GM21390 (cell line): ENCODE data around the gene ETV2.
"Not testable (repeated sequence)": the region's sequence is repeated elsewhere in the genome, so short reads cannot be mapped to it uniquely, and the experiment has no call there.

Experiments used
- ATAC-seq: cut with Tn5 transposase; IDR thresholded peaks from one replicate; pipeline ENCODE4 v1.9.1; 2021; ENCODE audit not compliant: unreplicated experiment

ETV2 gene

DNA sequence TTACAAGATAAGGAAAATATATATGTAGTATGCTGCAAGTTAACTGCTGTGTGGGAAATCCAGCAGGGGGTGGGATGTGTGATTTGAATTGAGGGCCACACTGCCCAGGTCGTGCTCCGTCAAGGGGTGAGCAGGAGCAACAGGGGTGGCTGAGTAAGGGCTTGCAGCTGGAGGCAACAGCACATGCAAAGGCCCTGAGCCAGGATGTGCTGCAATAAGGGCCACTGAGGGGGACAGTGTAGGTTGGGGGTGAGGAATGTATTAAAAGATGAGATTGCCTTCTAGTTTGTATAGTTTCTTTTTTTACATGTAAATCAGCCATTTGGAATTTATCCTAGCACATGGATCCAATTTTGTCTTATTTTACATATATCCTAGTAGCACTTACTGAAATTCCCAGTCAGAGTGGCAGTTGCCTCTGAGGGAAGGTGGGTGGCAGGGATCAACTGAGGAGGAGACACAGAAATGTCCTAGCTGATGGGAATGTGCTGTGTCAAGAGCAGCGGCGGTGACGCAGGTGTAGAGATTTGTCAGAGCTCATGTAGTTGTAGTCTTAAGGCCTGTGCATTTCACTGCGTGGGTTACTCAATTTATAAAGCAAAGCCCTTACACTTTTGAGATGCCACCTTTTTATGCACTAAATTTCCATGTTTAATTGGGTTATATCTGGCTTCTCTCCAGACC, 18.1 kb upstream of the ETV2 start:
- no peak for ATAC-seq

DNA sequence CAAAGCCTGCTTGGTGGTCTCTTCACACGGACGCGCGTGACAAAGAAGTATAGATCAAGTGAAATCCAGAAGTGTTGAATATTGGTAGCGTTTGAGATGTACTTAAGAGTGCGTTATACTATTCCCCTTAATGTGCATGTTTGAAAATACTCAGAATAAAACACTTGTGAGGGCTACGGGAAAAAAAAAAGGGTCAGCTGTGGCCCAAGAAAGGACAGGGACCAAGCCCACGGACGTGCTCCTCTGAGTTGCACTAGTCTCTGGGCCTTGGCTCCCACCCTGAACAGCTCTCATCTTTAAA, 13.3 kb upstream of the ETV2 start:
- ATAC-seq = peak; percentile 31

DNA sequence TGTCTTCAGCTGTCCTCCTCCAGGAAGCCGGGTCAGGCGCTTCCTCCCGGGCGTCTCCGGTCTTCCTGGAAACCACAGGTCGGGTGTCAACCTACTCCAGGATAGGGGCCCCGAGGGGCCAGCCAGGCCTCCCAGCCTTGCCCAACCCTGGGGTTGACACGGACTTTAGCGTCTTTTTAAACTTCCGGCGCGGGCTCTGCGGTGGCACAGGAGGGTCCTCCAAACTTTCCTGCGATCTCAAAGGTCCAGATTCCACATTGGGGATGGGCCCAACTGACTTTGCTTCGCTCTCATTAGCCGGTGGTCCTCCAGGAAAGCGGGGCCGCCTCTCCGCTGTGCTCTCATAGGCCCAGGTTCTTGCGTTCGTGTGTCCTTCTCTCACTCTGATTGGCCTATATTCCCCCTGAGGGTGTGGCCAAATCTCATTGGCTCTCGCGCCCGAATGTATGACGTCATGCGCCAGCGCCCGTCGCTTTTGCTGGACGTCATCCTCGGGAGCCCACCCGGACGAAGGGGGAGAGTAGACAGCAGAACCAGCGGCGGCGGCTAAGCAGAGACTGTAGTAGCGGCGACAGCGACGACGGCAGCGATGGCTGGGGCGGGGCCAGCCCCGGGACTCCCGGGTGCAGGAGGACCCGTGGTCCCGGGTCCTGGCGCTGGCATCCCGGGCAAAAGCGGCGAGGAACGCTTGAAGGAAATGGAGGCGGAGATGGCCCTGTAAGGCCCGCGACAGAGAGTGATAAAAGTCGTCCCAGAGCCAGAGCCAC, 12.8 kb upstream of the ETV2 start, which contains the start of gene RBM42:
Gene RBM42 (plus strand): TSS at position 472 of the 767 bp plus-strand sequence. CDS start 118 bp downstream, at position 590.
- peak; percentile 93 for ATAC-seq

DNA sequence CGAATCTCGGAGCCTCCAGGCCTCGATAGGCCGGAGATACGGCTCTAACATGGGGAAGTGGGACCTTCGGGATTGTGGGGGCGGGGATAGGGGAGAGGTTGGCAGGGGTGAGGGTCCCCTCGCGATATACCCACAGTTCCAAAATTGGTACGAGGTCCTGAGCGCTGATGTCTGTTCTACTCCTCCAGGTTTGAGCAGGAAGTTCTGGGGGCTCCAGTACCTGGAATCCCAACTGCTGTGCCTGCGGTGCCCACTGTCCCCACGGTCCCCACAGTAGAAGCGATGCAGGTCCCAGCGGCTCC, 12.3 kb upstream of the ETV2 start:
- ATAC-seq = peak; percentile 2

DNA sequence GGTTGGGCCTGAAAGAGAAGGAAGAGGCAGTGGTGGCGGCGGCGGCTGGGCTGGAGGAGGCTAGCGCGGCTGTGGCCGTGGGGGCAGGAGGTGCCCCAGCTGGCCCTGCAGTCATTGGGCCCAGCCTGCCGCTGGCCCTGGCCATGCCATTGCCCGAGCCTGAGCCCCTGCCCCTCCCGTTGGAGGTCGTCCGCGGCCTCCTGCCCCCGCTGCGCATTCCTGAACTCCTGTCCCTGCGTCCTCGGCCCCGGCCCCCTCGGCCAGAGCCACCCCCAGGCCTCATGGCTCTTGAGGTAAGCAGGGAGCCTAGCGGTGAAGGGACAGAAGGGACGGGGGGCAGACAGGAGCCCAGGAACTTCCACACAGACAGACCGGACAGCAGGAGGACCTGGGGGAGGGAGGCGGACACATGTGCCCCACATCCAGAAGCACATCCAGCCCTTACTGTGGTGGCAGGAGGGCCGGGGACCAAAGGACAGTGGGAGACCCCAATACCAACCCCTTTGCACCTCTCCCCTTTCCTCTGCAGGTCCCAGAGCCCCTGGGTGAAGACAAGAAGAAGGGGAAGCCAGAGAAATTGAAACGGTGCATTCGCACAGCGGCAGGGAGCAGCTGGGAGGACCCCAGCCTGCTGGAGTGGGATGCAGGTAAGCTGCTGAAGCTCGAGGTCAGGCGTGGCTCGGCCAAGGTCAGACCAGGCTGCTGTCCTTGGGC, 7.7 kb upstream of the ETV2 start:
- no peak for ATAC-seq

DNA sequence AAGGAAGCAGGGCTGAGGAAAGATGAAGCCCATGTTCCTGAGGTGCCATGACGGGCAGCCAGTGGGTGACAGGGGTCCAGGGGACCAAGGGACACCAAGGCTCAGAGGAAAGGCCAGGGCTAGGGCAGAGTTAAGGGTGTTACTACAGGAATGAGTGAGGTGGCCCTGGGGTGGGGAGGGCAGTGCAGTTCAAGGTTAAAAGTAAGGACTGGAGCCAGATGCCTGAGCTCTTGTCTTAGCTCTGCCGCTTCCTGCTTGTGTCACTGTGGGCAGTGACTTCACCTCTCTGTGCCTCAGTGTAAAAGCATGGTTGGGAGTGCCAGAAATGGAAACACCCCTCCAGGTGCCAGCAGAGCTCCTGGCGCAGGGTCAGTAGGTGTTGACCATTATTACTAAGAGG, 4.9 kb upstream of the ETV2 start:
- ATAC-seq = no peak

DNA sequence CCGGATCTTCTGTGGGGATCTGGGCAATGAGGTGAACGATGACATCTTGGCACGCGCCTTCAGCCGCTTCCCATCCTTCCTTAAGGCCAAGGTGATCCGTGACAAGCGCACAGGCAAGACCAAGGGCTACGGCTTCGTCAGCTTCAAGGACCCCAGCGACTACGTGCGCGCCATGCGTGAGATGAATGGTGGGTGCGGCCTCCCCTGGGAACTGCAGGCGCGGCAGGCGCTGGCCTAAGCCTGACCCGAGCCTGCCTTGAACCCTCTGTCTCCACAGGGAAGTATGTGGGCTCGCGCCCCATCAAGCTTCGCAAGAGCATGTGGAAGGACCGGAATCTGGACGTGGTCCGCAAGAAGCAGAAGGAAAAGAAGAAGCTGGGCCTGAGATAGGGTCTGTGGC, 4.4 kb upstream of the ETV2 start:
- no peak for ATAC-seq

DNA sequence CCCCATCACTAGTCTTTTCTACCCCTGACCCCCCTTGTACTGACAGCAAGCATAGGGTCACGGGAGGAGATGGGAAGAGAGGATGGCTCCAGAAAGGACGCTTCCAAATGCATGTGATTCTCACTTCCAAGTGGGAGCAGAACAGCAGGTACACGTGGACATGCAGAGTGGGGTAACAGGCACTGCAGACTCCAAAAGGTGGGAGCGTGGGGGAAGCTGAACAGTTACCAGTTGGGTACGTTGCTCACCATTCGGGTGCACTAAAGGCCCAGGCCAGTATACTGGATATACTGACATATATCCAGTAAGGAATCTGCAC, 2.3 kb upstream of the ETV2 start:
- ATAC-seq = no peak

DNA sequence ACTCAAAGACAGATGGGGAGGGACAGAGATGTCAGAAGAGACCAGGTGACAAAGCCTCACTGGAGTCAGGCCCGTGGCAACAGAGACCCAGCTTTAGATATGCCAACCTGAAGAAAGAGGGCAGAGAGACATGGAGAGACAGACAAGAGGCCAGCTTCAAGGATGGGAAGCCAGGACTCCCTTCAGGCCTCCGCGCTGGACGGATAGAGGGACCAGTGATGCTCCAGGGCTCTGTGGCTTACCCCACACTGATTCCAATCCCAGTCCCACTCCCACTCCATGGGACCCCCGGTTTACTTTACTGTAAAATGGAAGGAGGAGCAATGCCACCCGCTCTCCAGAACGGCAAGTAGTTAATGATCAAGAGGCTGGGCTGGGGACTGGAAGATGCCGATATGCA, 1.7 kb upstream of the ETV2 start:
- ATAC-seq = no peak

DNA sequence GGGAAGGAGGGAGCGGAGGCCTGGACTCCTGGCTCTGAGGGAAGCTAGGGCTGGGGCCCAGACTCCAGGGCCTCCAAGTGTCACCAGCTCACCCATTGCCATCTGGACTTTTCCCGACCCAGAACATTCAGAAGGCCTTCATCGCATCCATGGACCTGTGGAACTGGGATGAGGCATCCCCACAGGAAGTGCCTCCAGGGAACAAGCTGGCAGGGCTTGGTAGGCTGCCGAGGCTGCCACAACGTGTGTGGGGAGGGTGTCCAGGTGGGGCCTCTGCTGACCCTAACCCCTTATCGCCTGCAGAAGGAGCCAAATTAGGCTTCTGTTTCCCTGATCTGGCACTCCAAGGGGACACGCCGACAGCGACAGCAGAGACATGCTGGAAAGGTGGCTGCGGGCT, 767 bp downstream of the ETV2 start:
- no peak for ATAC-seq

DNA sequence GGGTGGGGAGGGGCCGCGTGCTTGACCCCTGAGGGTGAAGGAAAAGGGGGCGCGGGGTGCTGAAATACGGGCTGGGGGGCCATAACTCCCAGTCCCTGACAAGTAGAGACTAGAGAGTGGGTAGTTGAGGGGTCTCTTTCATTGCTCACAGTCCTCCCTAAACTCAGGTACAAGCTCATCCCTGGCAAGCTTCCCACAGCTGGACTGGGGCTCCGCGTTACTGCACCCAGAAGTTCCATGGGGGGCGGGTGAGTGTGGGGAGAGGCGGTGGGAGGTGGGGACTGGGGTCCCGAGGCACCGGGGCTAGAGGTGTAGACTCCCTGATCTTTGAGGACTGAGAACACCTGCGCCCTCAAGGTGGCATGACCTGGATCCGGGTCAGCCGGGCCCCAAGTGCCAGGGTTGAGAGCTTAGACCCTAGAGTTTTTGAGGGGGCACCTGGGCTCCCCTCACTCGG, 1.3 kb downstream of the ETV2 start:
- ATAC-seq = no peak

DNA sequence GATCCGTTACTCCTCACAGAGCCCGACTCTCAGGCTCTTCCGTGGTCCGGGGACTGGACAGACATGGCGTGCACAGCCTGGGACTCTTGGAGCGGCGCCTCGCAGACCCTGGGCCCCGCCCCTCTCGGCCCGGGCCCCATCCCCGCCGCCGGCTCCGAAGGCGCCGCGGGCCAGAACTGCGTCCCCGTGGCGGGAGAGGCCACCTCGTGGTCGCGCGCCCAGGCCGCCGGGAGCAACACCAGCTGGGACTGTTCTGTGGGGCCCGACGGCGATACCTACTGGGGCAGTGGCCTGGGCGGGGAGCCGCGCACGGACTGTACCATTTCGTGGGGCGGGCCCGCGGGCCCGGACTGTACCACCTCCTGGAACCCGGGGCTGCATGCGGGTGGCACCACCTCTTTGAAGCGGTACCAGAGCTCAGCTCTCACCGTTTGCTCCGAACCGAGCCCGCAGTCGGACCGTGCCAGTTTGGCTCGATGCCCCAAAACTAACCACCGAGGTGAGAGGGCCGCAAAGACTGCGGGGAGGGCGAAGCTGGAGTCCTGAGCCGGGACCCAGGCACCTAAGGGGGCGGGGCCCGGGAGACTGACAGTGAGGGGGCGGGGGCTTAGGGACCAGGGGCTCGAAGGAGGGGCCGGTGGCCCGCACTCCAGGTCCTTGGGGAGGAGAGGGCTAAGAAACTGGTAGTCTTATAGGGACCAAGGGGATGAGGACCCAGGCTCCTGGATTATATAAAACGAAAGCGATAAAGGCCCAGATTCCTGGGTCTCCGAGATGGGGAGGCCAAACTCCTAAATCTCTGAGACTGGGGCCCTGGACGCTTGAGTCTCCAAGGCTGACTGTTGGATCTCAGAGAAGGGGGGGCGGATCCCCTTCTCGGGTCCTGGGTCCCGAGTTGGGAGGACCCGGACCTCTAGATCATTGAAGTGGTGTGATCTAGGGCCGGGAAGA, 2.0 kb downstream of the ETV2 start:
- peak; percentile 31 for ATAC-seq

DNA sequence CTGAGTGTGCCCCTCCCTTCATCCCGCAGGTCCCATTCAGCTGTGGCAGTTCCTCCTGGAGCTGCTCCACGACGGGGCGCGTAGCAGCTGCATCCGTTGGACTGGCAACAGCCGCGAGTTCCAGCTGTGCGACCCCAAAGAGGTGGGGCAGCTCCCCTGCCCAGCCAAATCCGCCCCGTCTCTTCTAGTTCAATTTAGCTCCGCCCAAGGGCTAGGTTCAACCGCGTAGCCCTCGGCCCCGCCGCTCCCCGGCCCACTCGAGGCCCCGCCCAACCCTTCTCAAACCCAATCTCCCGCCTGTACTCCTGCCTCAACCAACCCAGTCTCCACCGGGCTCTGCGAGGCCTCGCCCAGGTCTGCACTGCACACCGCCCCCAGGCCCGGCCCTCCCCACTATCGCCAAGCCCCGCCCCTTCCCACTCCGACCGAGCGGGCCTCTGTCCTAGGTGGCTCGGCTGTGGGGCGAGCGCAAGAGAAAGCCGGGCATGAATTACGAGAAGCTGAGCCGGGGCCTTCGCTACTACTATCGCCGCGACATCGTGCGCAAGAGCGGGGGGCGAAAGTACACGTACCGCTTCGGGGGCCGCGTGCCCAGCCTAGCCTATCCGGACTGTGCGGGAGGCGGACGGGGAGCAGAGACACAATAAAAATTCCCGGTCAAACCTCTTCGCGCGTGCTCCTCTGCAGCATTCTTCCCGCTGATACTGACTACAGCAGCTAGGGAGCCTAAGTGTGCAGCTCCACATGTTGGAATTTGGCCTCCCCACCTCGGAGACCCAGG, 2.9 kb downstream of the ETV2 start:
- peak; percentile 68 for ATAC-seq

DNA sequence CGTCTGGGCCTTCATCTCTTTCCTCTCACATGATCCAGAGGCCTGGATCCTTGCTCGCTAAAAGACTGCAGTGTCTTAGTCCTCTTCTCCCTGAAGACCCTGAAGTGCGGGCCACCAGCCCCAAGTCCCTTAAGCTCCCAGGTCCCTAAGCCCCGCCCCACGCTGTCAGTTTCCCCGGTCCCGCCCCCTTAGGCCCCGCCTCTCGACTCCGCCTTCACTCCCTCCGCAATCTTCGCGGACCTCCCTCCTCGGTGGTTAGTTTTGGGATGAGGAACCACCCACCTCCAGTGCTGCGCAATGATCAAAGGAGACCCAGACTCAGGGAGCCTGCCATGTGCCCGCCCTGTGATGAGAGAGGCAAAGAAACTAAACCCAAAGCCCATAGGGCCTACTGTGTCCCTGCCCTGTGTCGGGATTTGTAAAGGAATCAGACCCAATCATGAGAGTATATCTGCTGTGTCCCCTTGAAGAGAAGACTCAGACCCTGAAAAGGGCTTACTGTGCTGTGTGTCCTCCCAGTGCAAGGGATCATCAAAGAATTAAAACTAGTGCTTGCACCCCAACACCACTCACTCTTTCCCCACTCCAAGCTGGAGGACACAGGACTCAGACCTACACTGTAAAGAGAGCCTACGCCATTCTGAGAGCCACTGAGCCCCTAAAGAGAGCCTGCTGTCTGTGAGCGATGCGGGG, 3.6 kb downstream of the ETV2 start:
- no peak for ATAC-seq

DNA sequence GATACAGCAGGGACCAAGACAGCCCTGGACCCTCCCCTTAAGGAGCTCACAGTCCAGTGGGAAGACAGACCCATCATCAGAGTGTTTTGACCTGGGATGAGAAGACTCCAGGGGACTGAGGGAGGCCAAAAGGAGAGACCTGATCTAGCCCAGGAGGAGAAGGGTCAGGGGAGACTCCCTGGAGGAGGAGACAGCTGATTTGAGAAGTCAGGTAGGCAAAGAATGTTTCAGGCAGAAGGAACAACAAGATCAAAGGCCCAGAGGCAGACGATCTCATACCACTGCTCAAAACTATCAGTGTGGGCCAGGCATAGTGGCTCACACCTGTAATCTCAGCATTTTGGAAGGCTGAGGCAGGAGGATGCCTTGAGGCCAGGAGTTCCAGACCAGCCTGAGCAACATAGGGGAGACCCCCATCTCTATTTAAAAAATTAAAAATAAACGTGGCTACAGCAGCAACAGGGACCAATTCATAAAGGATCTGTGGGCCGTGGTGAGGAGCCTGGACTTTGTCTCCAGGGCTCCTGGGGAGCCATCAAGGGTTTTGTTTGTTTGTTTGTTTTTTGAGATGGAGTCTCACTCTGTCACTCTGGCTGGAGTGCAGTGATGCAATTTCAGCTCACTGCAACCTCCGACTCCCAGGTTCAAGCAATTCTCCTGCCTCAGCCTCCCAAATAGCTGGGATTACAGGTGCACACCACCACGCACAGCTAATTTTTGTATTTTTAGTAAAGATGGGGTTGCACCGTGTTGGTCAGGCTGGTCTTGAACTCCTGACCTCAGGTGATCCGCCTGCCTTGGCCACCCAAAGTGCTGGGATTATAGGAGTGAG, 4.4 kb downstream of the ETV2 start:
- no peak for ATAC-seq

DNA sequence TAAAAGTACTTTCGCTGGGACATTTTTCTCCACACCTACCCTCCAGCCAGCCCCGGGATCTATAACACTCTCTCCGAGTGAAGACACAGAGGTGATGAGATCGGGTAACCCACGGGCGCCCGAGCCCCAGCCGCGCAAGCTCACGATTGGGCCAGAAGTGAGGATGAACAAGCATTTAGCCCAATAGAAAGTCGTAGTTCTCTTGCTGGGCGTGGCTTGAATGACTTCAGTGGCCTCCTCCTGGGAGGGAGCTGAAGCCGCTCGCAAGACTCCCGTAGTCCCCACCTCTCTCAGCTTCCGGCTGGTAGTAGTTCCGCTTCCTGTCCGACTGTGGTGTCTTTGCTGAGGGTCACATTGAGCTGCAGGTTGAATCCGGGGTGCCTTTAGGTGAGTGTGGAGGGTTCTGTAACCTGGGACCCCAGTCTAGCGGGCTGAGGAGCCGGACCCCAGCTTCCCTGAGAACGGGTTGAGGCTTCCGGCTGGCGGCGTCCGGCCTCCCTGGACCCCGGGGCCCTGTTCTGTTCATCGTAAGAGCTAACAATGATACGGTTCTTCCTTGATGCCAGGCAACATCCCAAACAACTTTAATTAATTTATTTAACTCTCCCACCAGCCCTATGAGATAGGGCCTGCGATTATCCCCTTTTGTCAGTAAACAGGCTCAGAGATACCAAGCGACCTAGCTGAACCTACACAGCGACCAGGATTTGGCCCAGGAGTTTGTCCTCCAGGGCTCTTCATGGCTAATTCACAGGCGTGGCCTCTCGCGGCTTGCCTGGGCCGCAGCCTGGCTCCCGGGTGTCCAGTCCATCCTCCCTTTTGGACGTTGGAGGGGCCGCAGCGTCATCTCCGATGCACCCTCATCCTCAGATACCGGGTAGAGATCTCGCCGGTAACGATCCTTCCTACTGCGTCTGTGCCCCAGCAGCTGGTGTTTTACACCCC, 6.7 kb downstream of the ETV2 start, which contains the start of gene COX6B1:
Gene COX6B1 (plus strand): TSS at position 307 of the 945 bp plus-strand sequence. CDS start 2,921 bp downstream, outside the sequence.
- ATAC-seq = peak; percentile 41

DNA sequence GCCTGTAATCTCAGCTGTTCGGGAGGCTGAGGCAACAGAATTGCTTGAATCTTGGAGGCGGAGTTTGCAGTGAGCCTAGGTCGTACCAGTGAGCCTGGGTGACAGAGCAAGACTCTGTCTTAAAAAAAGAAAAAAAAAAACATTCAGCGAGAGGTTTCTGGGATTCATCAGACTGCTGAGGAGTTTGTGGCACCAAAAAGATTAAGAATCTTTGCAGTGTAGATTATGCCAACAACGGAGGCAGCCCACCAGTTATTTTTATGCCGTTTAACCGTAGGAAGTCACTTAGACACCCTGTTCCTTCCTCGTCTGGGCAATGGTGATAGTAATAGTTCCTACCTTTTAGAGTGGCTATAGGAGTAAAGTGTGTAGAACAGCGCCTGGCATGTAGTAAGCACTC, 9.0 kb downstream of the ETV2 start:
- ATAC-seq = no peak

DNA sequence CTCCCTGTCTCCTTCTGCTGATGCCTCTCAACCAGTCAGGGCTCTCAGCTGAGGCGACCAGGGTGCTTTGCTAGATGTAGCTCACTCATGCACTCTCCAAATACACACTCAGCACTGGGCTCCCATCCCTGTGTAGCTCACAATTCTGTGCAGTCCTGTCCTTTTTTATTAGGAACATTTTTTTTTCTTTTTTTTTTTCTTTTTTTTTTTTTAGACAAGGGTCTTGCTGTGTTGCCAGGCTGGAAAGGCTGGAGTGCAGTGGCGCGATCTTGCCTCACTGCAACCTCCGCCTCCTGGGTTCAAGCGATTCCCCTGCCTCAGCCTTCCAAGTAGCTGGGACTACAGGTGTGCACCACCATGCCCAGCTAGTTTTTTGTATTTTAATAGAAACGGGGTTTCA, 13.3 kb downstream of the ETV2 start:
- not testable (repeated sequence) for ATAC-seq
